Activated naive CD4-positive, alpha-beta T cell treated with anti-CD3 and anti-CD28 coated beads, Interleukin-2, amount 10 ng/mL, durations not matched to agents 7 days and 5 days (primary cell): ENCODE results near the gene FBXO4.

Experiments
- CTCF ChIA-PET: fragments of 350-600 bp; sonication (Branson Sonifier 250); formaldehyde crosslinking; loops from one replicate; lab custom pipeline; 2021; ENCODE audit warnings: antibody characterized with exemption; lab: Charles Lee
- DNase-seq: peaks from one replicate; pipeline ENCODE4 v3.0.0-alpha.2; 2020
- H3K27ac Mint-ChIP-seq: one replicate; pipeline ENCODE4 v1.8.0; 2021; ENCODE audit warnings: mild to moderate bottlenecking, moderate library complexity, mixed read lengths
- H3K27me3 Mint-ChIP-seq: one replicate; pipeline ENCODE4 v1.8.0; 2021; ENCODE audit warnings: mild to moderate bottlenecking, mixed read lengths
- H3K36me3 Mint-ChIP-seq: one replicate; pipeline ENCODE4 v1.8.0; 2021; ENCODE audit warnings: mixed read lengths
- H3K4me1 Mint-ChIP-seq: one replicate; pipeline ENCODE4 v1.8.0; 2021; ENCODE audit warnings: mixed read lengths
- H3K4me3 Mint-ChIP-seq: one replicate; pipeline ENCODE4 v1.8.0; 2021; ENCODE audit warnings: mild to moderate bottlenecking, moderate library complexity, mixed read lengths
- H3K9me3 Mint-ChIP-seq: one replicate; pipeline ENCODE4 v1.8.0; 2021; ENCODE audit warnings: mixed read lengths

FBXO4 gene, protein sequence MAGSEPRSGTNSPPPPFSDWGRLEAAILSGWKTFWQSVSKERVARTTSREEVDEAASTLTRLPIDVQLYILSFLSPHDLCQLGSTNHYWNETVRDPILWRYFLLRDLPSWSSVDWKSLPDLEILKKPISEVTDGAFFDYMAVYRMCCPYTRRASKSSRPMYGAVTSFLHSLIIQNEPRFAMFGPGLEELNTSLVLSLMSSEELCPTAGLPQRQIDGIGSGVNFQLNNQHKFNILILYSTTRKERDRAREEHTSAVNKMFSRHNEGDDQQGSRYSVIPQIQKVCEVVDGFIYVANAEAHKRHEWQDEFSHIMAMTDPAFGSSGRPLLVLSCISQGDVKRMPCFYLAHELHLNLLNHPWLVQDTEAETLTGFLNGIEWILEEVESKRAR

DNA sequence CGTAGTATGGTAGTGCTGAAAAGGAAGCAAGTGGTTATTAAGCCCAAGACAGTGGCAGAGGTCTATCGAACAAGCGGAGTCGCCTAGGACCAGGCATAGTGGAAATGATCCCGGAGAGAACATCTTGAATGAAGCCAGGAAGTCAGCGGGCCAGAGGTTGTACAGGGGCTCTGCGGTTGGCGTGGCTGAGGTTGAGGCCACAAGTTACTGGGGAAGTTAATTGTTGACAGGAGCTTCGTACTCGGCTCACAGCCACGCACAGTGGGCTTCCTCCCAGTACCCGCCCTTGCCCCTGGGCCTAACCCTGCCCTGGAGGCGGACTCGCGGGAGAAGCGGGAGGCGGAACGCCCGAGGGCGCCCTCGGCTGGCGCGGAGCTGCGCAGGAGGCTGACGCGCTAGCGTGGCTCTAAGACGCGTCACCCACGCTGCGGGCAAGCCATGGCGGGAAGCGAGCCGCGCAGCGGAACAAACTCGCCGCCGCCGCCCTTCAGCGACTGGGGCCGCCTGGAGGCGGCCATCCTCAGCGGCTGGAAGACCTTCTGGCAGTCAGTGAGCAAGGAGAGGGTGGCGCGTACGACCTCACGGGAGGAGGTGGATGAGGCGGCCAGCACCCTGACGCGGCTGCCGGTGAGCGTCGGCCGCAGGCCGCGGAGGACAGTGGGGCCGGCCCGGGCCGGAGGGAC is at the start of gene FBXO4:
Gene FBXO4 (plus strand): TSS at position 410 of the 683 bp plus-strand sequence. CDS start 29 bp downstream, at position 439.
- Mint-ChIP-seq H3K4me3 (peak within 1 kb of the TSS; percentile 74), H3K27me3 (no peaks in the 10 kb centered on the region), H3K36me3 (peaks cover 14% of the 10 kb centered on the region), H3K9me3 (no peaks in the 10 kb centered on the region), H3K27ac (peak within 1 kb of the TSS; percentile 94), H3K4me1 (peaks cover 26% of the 10 kb centered on the region)
- DNase-seq: peak; percentile 91
- CTCF ChIA-PET: interaction anchor here (0.8 to 1.7 kb wide), 6 partner anchors 51 to 133 kb away, joined by 3 to 5 read pairs (median 4); partner anchors contain the start of gene OXCT1

- Mint-ChIP-seq H3K4me1 (peaks cover 12% of the 10 kb centered on the region), H3K36me3 (no peaks in the 10 kb centered on the region), H3K9me3 (no peaks in the 10 kb centered on the region), H3K4me3 (no peak overlapping the region), H3K27me3 (no peaks in the 10 kb centered on the region), H3K27ac (no peak overlapping the region)
- CTCF ChIA-PET: interaction anchor here (1.0 to 1.5 kb wide), 3 partner anchors 9 to 181 kb away, joined by 3 read pairs; no protein-coding TSS in a partner anchor
- no peak for DNase-seq
Measured at GRCh38 chr5:41876678-41877077, 48.4 kb upstream of the FBXO4 start.

GRCh38 chr5:41877408-41877807 is 47.7 kb upstream of the FBXO4 start:
- CTCF ChIA-PET: no interaction called here
- H3K36me3 Mint-ChIP-seq: no peaks in the 10 kb centered on the region
- no peaks in the 10 kb centered on the region for H3K9me3 Mint-ChIP-seq
- H3K27me3 Mint-ChIP-seq: no peaks in the 10 kb centered on the region
- DNase-seq: no peak
- no peak overlapping the region for H3K4me3 Mint-ChIP-seq
- H3K27ac Mint-ChIP-seq: no peak overlapping the region
- peaks cover 12% of the 10 kb centered on the region for H3K4me1 Mint-ChIP-seq

DNA sequence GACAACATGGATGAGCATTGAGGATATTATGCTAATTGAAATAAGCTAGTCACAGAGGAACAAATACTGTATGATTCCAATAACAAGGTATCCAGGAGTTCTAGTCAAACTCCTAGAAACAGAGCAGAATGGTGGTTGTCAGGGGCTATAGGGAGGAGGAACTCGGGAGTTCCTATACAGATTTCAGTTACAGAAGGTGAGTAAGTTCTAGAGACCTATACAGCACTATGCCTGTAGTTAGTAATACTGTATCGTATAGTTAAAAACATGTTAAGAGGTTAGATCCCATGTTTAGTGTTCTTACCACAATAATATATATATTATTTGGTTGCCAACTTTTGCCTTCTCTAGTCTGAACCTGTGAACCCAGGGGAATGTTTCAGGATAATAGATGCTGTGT is 46.9 kb upstream of the FBXO4 start:
- CTCF ChIA-PET: no interaction called here
- no peaks in the 10 kb centered on the region for H3K36me3 Mint-ChIP-seq
- H3K4me1 Mint-ChIP-seq: peaks cover 12% of the 10 kb centered on the region
- DNase-seq: no peak
- H3K9me3 Mint-ChIP-seq: no peaks in the 10 kb centered on the region
- H3K27ac Mint-ChIP-seq: no peak overlapping the region
- H3K4me3 Mint-ChIP-seq: no peak overlapping the region
- no peaks in the 10 kb centered on the region for H3K27me3 Mint-ChIP-seq

- CTCF ChIA-PET: no interaction called here
- Mint-ChIP-seq H3K27ac (no peak overlapping the region), H3K27me3 (no peaks in the 10 kb centered on the region), H3K4me3 (no peak overlapping the region), H3K4me1 (peaks cover 12% of the 10 kb centered on the region), H3K36me3 (no peaks in the 10 kb centered on the region), H3K9me3 (no peaks in the 10 kb centered on the region)
- no peak for DNase-seq
Measured at GRCh38 chr5:41878643-41879478, 46.2 kb upstream of the FBXO4 start.

DNA sequence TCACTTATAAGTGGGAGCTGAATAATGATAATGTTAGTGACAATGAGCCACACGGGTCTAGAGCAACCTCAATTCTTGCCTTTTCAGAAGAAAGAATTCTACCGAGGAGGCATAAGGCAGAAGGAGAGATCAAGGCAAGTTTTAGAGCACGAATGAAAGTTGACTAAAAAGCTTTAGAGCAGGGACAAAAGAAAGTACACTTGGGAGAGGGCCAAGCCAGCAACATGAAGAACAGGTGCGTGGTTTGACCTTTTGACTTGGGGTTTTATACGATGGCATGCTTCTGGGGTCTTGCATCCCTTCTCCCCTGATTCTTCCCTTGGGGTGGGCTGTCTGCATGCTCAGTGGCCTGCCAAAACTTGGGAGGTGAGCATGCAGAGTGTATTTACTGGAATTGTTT is 42.3 kb upstream of the FBXO4 start:
- H3K4me3 Mint-ChIP-seq: no peak overlapping the region
- H3K36me3 Mint-ChIP-seq: no peaks in the 10 kb centered on the region
- H3K9me3 Mint-ChIP-seq: no peaks in the 10 kb centered on the region
- no peak for DNase-seq
- CTCF ChIA-PET: interaction anchor here (0.6 kb wide), 1 partner anchor 11 kb away, joined by 3 read pairs; no protein-coding TSS in a partner anchor
- peaks cover 4% of the 10 kb centered on the region for H3K27me3 Mint-ChIP-seq
- no peaks in the 10 kb centered on the region for H3K4me1 Mint-ChIP-seq
- no peak overlapping the region for H3K27ac Mint-ChIP-seq

GRCh38 chr5:41883243-41883642 is 41.8 kb upstream of the FBXO4 start:
- H3K27ac Mint-ChIP-seq: no peak overlapping the region
- no peak overlapping the region for H3K4me3 Mint-ChIP-seq
- peaks cover 9% of the 10 kb centered on the region for H3K27me3 Mint-ChIP-seq
- no peaks in the 10 kb centered on the region for H3K9me3 Mint-ChIP-seq
- no peaks in the 10 kb centered on the region for H3K36me3 Mint-ChIP-seq
- H3K4me1 Mint-ChIP-seq: no peaks in the 10 kb centered on the region
- no peak for DNase-seq
- CTCF ChIA-PET: interaction anchor here (0.6 kb wide), 1 partner anchor 11 kb away, joined by 3 read pairs; no protein-coding TSS in a partner anchor

- no peak overlapping the region for H3K27ac Mint-ChIP-seq
- CTCF ChIA-PET: no interaction called here
Measured at GRCh38 chr5:41883936-41884335, 41.1 kb upstream of the FBXO4 start.

DNA sequence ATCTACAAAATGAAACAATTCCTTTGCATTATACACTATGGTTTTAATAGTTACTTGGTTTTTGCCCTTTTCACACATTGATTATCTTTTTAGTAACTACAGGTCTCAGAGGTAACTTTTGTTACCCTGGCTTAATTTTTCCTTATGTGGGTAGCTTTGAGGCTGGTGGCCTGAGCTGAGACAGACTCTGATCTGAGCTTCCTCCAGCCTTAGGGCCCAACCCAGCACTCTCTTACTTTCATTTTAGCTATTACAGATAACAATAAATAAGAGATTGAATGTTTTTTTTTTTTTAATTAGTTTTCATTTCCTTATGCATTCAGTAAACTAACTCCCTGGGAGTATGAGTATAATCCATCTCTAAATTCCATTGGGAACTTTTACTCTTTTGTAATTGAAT is 39.8 kb upstream of the FBXO4 start:
- Mint-ChIP-seq H3K9me3 (no peaks in the 10 kb centered on the region), H3K36me3 (no peaks in the 10 kb centered on the region), H3K27ac (no peak overlapping the region), H3K4me3 (no peak overlapping the region), H3K4me1 (no peaks in the 10 kb centered on the region), H3K27me3 (peaks cover 13% of the 10 kb centered on the region)
- DNase-seq: no peak
- CTCF ChIA-PET: interaction anchor here (0.9 to 1.6 kb wide), 2 partner anchors 9 to 172 kb away, joined by 3 read pairs; no protein-coding TSS in a partner anchor

More at GRCh38 chr5:41883936-41884335, 41.1 kb upstream of the FBXO4 start:
- no peaks in the 10 kb centered on the region for H3K9me3 Mint-ChIP-seq
- no peak for DNase-seq
- H3K4me1 Mint-ChIP-seq: no peaks in the 10 kb centered on the region
- no peaks in the 10 kb centered on the region for H3K36me3 Mint-ChIP-seq
- no peak overlapping the region for H3K4me3 Mint-ChIP-seq
- H3K27me3 Mint-ChIP-seq: peaks cover 13% of the 10 kb centered on the region

DNA sequence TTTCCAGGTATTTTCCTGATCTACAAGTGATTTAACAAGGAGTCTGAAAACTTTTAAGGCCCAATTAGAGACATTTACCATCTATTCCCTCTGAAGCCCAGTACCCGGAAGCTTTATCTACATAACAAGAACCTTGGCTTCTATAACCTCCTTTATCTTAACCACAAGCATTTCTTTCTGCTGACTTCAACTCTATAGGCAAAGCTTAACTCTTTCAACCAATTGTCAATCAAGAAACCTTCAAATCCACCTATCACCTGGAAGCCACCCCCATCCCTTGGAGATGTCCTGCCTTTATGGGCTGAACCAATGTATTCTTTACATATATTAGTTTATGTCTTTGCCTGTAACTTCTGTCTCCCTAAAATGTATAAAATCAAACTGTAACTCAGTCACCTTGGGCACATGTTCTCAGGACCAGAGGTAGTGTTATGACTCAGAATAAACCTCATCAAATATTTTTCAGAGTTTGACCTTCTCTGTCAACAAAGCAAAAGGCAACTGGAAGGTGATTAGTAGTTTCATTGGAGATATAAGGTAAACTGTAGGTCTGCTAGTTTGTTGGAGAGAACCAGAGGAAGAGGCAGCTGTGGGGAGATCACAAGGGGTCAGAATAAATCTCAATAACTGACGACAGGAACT is 33.9 kb upstream of the FBXO4 start:
- Mint-ChIP-seq H3K4me3 (no peak overlapping the region), H3K36me3 (peaks cover 1% of the 10 kb centered on the region), H3K9me3 (no peaks in the 10 kb centered on the region), H3K27me3 (peaks cover 29% of the 10 kb centered on the region), H3K27ac (no peak overlapping the region), H3K4me1 (peaks cover 23% of the 10 kb centered on the region)
- CTCF ChIA-PET: no interaction called here
- no peak for DNase-seq

GRCh38 chr5:41892031-41892430 is 33.0 kb upstream of the FBXO4 start:
- peaks cover 1% of the 10 kb centered on the region for H3K36me3 Mint-ChIP-seq
- no peaks in the 10 kb centered on the region for H3K9me3 Mint-ChIP-seq
- no peak overlapping the region for H3K4me3 Mint-ChIP-seq
- H3K4me1 Mint-ChIP-seq: peaks cover 23% of the 10 kb centered on the region
- H3K27me3 Mint-ChIP-seq: peaks cover 38% of the 10 kb centered on the region
- no peak for DNase-seq
- no peak overlapping the region for H3K27ac Mint-ChIP-seq
- CTCF ChIA-PET: no interaction called here

- peaks cover 1% of the 10 kb centered on the region for H3K36me3 Mint-ChIP-seq
- H3K4me3 Mint-ChIP-seq: no peak overlapping the region
- CTCF ChIA-PET: interaction anchor here (1.3 kb wide), 1 partner anchor 11 kb away, joined by 3 read pairs; the partner anchor contains the start of gene RIMOC1
- H3K27me3 Mint-ChIP-seq: peaks cover 35% of the 10 kb centered on the region
- DNase-seq: no peak
- H3K4me1 Mint-ChIP-seq: peaks cover 23% of the 10 kb centered on the region
- H3K9me3 Mint-ChIP-seq: no peaks in the 10 kb centered on the region
- H3K27ac Mint-ChIP-seq: no peak overlapping the region
Measured at GRCh38 chr5:41893074-41893851, 31.8 kb upstream of the FBXO4 start.

DNA sequence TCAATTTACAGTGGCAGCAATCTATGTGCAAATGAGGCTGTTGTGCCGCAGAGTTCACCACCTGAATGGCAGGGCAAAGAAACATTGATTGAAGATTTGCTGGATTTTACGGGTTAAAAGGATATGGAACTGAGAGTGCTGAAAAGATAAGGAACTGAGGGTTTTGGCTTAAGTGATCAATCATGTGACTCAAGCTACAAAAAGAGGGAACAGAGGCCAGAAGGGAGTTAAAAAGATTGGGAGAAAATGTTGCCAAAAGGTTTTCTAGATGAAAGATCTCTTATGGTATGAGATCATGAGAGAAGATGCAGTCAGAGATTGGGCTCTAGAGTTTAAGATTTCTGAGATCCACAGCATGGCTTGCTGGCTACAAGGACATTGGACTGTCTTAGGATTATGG is 28.9 kb upstream of the FBXO4 start:
- H3K4me3 Mint-ChIP-seq: no peak overlapping the region
- H3K4me1 Mint-ChIP-seq: peaks cover 19% of the 10 kb centered on the region
- DNase-seq: no peak
- H3K36me3 Mint-ChIP-seq: peaks cover 1% of the 10 kb centered on the region
- CTCF ChIA-PET: no interaction called here
- H3K27ac Mint-ChIP-seq: no peak overlapping the region
- H3K9me3 Mint-ChIP-seq: no peaks in the 10 kb centered on the region
- H3K27me3 Mint-ChIP-seq: peaks cover 37% of the 10 kb centered on the region
